Upper lobe of left lung (tissue), 6 donors: ENCODE measurements around the gene ZC3H6. TPM values are rescaled to one million over a fixed set of nuclear protein-coding genes. Genes with fewer than 3 reads are reported as not detected.

Source experiments
- ATAC-seq, 2 donors: fragments of 200-7000 bp; cut with Tn5 transposase; one replicate each; pipeline ENCODE4 v1.9.1; 2022; ENCODE audit warnings: mild to moderate bottlenecking in 2 of 2, moderate library complexity in 2 of 2; ENCODE audit not compliant: low FRiP score in 2 of 2
- DNase-seq, 2 donors: peaks; one replicate each; pipeline ENCODE4 v3.0.0-alpha.2; 2019 to 2020
- H3K27ac ChIP-seq, 4 donors: fragments of 200-600 bp; sonication (generic); one replicate each; pipeline ENCODE4 v1.5.1; 2016 to 2019
- H3K27me3 ChIP-seq, 4 donors: fragments of 200-600 bp; sonication (generic); one replicate each; pipeline ENCODE4 v1.5.1; 2017 to 2019
- H3K36me3 ChIP-seq, 4 donors: fragments of 200-600 bp; sonication (generic); one replicate each; pipeline ENCODE4 v1.5.1; 2016 to 2019
- H3K4me1 ChIP-seq, 4 donors: fragments of 200-600 bp; sonication (generic); one replicate each; pipeline ENCODE4 v1.5.1; 2018 to 2019
- H3K4me3 ChIP-seq, 4 donors: fragments of 200-600 bp; sonication (generic); one replicate each; pipeline ENCODE4 v1.5.1; 2017 to 2019; ENCODE audit warnings: mild to moderate bottlenecking in 2 of 4, moderate library complexity in 1 of 4
- H3K9me3 ChIP-seq, 4 donors: fragments of 200-600 bp; sonication (generic); one replicate each; pipeline ENCODE4 v1.5.1; 2018 to 2019
- EP300 ChIP-seq, 4 donors: sonication (generic); formaldehyde crosslinking; IDR thresholded peaks; one replicate each; pipeline ENCODE4 v1.5.1; 2017; ENCODE audit warnings: antibody characterized with exemption in 4 of 4, control low read depth in 2 of 4
- POLR2A ChIP-seq, 4 donors: fragments of 450-650 bp; IDR thresholded peaks; one replicate each; pipeline ENCODE4 v1.5.1; 2016 to 2017; ENCODE audit warnings: antibody characterized with exemption in 4 of 4, mild to moderate bottlenecking in 2 of 4
- POLR2AphosphoS5 ChIP-seq, 2 donors: sonication (generic); formaldehyde crosslinking; IDR thresholded peaks; one replicate each; pipeline ENCODE4 v1.5.1; 2017; ENCODE audit warnings: antibody characterized with exemption in 2 of 2
- WGBS, 2 donors: methylation state at CpG; one replicate each; pipeline ENCODE4 v1.1.5; 2017 to 2018; 5-methylcytosine and 5-hydroxymethylcytosine counted together
- total RNA-seq, 6 donors: library from RNA; depleted of rRNA in 4 of 6; stranded (reverse); fragments of >200 nt in 4 of 6; gene quantifications; one replicate each; pipeline versions ENCODE4 v1.1.0 to v1.2.1, GENCODE V29; 2016 to 2021
- TF ChIP-seq, protein P1 (sequence below), 6 experiments: fragments of 450-650 bp in 4 of 6; fragments of 200-600 bp in 2 of 6; sonication (generic) in 2 of 6; IDR thresholded peaks; one replicate each; pipeline ENCODE4 v1.5.1; 2016 to 2019; ENCODE audit warnings: antibody characterized with exemption in 6 of 6
- donor health status: DM: no; HTN: no; CAD: no; lungs with moderate emphysema.
- donor health status: DM: no; HTN: yes; CAD: no; lungs with severe emphysema.

The ZC3H6 gene
- total RNA-seq, 6 donors from 2014 or later, result 4.8 to 18.5 (median 11.7) TPM

DNA sequence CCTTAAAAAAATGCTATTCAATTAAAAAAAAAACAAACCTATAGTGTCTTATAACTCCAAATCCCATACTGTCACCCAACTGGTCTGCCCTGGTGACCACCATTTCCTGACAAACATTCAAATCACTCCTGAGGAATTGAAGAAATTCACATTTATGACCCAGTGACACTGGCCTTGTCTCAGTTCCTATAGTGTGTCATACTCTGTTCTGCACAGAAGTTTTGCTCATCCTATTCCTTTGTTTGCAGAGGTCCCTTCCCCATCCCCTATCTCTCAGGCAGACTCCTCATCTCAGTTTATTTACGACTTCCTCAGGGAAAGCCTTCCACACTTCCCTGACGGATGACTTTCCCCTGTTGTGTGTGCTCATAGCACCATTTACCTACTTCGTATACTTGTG, 14.7 kb downstream of the ZC3H6 start:
- no peaks in the 10 kb centered on the region for H3K4me1 ChIP-seq
- H3K4me3 ChIP-seq, result no peak overlapping the region
- H3K27ac ChIP-seq, result no peak overlapping the region
- no peaks in the 10 kb centered on the region for H3K36me3 ChIP-seq
- WGBS, 2 donors, result 71 to 88% methylated on average over 3 of the region's 3 CpGs
- no peaks in the 10 kb centered on the region for H3K9me3 ChIP-seq
- H3K27me3 ChIP-seq, result no peaks in the 10 kb centered on the region
- no peak for TF ChIP-seq POLR2AphosphoS5 (IDR thresholded peaks at IDR 0.05)
- no peak for TF ChIP-seq POLR2A (IDR thresholded peaks at IDR 0.05)
- TF ChIP-seq EP300 (IDR thresholded peaks at IDR 0.05), result no peak
- TF ChIP-seq, protein P1, sequence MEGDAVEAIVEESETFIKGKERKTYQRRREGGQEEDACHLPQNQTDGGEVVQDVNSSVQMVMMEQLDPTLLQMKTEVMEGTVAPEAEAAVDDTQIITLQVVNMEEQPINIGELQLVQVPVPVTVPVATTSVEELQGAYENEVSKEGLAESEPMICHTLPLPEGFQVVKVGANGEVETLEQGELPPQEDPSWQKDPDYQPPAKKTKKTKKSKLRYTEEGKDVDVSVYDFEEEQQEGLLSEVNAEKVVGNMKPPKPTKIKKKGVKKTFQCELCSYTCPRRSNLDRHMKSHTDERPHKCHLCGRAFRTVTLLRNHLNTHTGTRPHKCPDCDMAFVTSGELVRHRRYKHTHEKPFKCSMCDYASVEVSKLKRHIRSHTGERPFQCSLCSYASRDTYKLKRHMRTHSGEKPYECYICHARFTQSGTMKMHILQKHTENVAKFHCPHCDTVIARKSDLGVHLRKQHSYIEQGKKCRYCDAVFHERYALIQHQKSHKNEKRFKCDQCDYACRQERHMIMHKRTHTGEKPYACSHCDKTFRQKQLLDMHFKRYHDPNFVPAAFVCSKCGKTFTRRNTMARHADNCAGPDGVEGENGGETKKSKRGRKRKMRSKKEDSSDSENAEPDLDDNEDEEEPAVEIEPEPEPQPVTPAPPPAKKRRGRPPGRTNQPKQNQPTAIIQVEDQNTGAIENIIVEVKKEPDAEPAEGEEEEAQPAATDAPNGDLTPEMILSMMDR (IDR thresholded peaks at IDR 0.05), result no peak
- DNase-seq (no peak), ATAC-seq (no peak)

DNA sequence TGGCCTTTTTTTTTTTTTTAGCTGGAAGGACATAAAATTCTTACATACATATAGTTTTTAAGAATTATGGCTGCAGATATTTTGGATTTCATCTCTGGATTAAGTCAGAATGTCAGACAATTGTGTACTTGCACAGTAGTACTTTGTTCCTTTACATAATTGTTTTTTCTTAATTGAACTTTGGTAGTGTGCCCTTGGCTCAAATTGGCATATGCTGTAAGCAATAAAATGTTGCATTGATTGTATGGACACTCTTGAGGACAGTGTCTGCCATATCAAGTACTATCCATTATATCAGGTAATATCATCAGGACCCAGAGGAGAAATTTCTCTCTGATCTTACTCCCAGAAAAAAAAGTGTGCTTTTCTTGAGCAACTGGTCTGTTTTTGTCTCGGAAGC, 15.3 kb downstream of the ZC3H6 start:
- no peak for DNase-seq
- 65 to 69% methylated on average over 1 of the region's 1 CpG for WGBS, 2 donors
- Histone ChIP-seq H3K4me3 (no peak overlapping the region), H3K27me3 (no peaks in the 10 kb centered on the region), H3K36me3 (no peaks in the 10 kb centered on the region), H3K27ac (no peak overlapping the region), H3K4me1 (no peaks in the 10 kb centered on the region), H3K9me3 (no peaks in the 10 kb centered on the region)
- TF ChIP-seq, protein P1 (IDR thresholded peaks at IDR 0.05), result no peak
- TF ChIP-seq POLR2AphosphoS5 (IDR thresholded peaks at IDR 0.05) (no peak), POLR2A (IDR thresholded peaks at IDR 0.05) (no peak), EP300 (IDR thresholded peaks at IDR 0.05) (no peak)
- no peak for ATAC-seq

DNA sequence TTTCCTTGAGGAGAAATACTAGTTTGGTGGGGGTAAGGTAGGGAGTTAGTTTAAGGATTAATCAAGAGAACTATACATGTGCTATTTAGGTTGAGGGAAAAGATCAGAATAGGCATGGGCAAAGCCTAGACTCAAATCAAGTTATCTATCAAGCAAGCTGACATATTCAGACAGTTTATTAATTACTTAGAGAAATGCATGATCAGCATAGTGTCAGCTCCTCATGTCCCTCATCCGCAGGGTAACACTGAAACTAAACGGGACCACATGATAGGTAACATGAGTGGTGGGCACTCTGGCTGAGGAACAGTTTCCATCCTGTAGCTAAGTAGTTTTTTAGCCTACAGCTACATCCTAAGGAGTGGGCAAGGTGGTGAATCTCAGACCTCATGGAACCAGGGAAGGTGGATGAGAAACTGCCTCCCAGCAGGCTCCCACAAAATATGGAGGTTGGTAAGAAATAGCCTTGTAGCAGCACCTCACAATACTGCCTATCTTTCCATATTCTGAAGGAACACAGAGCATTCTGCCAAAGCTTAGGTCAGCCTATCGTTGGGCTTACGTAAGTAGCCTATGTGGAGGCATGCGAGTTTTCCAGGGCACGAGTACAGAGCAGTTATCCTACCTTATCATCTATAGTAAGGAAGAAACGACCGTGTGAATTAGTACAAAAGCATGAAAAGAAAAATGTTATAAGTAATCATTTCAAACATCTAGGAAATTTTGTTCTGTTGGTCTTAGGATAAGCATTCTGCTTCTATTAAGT, 18.4 kb downstream of the ZC3H6 start:
- ATAC-seq (no peak), DNase-seq (no peak)
- Histone ChIP-seq H3K27ac (no peak overlapping the region), H3K27me3 (no peaks in the 10 kb centered on the region), H3K36me3 (no peaks in the 10 kb centered on the region), H3K4me1 (no peaks in the 10 kb centered on the region), H3K4me3 (no peak overlapping the region), H3K9me3 (no peaks in the 10 kb centered on the region)
- TF ChIP-seq, protein P1 (IDR thresholded peaks at IDR 0.05), result no peak
- no peak for TF ChIP-seq EP300 (IDR thresholded peaks at IDR 0.05)
- TF ChIP-seq POLR2A (IDR thresholded peaks at IDR 0.05), result no peak
- no peak for TF ChIP-seq POLR2AphosphoS5 (IDR thresholded peaks at IDR 0.05)
- WGBS, 2 donors, result 93 to 95% methylated on average over 8 of the region's 8 CpGs

GRCh38 chr2:112295407-112296078, 20.1 kb downstream of the ZC3H6 start:
- Histone ChIP-seq H3K36me3 (no peaks in the 10 kb centered on the region), H3K9me3 (no peaks in the 10 kb centered on the region), H3K27me3 (no peaks in the 10 kb centered on the region), H3K4me1 (no peaks in the 10 kb centered on the region), H3K4me3 (no peak overlapping the region), H3K27ac (no peak overlapping the region)
- 75 to 82% methylated on average over 5 of the region's 5 CpGs for WGBS, 2 donors
- TF ChIP-seq EP300 (IDR thresholded peaks at IDR 0.05) (no peak), POLR2AphosphoS5 (IDR thresholded peaks at IDR 0.05) (no peak), POLR2A (IDR thresholded peaks at IDR 0.05) (no peak)
- TF ChIP-seq, protein P1 (IDR thresholded peaks at IDR 0.05), result no peak
- DNase-seq (no peak), ATAC-seq (no peak)
